ENCODE measurements around the gene AOPEP.

Gene AOPEP

DNA sequence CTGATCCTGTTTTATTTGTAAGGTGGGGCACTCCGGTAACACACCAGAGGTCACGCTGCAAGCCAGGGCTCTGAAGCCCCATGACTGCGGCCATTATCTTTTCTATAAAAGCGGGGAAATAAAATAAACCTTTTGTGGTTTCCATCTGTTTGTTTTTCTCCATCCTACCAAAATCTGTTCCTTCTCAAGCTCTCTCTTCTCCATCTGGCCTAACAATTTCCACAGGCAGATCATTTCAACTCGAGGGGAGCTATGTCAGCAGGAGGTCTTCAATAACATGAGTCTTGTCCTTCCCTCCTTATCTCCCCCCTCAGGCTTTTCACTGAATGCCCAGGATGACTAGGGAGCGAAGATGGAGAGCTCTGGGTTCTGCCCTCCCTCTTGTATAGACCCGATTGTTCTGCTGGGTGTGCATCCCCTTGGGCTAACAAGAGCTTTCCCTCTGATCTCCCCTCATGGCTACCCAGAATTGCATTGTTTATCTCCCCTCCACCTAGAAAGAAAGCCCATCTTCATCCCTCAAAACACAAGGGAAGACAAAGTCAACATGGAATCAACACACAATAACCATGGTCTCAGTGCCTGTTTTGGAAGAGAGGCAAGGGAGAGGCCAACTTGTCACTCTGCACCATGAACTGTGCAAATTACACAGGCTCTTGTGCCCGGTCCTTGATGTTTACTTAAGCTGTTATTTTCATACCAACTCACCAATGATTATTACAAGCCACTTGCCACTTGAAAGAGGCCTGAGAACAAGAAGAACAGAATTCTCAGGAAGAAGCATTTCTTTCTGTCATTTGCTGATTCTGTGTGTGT, 403.2 kb downstream of the AOPEP start:
- TF ChIP-seq, protein P1, sequence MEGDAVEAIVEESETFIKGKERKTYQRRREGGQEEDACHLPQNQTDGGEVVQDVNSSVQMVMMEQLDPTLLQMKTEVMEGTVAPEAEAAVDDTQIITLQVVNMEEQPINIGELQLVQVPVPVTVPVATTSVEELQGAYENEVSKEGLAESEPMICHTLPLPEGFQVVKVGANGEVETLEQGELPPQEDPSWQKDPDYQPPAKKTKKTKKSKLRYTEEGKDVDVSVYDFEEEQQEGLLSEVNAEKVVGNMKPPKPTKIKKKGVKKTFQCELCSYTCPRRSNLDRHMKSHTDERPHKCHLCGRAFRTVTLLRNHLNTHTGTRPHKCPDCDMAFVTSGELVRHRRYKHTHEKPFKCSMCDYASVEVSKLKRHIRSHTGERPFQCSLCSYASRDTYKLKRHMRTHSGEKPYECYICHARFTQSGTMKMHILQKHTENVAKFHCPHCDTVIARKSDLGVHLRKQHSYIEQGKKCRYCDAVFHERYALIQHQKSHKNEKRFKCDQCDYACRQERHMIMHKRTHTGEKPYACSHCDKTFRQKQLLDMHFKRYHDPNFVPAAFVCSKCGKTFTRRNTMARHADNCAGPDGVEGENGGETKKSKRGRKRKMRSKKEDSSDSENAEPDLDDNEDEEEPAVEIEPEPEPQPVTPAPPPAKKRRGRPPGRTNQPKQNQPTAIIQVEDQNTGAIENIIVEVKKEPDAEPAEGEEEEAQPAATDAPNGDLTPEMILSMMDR (IDR thresholded peaks at IDR 0.05; ENCODE audit: borderline replicate concordance, control extremely low read depth, extremely low read depth, insufficient read depth, missing control alignments), result no peak
- DNase-seq (ENCODE audit: low spot score), result no peak
- in situ Hi-C loops (cut with MboI; ENCODE audit: low sequenced_read_pairs, unreplicated experiment), result loop anchor here (5.0 to 10.0 kb wide), 2 partner anchors 345 to 447 kb away; no protein-coding TSS in a partner anchor

DNA sequence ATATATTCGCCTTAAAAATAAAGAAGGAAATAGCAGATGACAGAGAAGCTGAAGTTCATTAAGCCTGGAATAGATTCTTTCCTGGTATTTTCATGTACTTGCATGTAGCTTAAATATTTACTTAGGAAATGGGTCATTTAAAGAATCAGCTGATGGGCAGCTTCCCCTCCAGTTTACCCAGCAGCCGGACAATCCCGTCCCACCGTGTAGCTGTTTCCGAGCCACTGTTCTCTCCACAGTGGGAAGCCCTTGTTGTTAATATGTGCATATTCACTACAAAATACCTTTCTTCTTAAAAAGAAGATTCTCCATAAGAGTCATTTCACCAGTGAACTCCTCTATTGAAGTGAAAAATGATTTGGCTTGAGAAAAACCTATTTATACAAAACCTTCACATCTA, 404.0 kb downstream of the AOPEP start:
- in situ Hi-C loops (cut with MboI; ENCODE audit: low sequenced_read_pairs, unreplicated experiment), result no loop called here
- no peak for DNase-seq (ENCODE audit: low spot score)
- TF ChIP-seq, protein P1 (IDR thresholded peaks at IDR 0.05; ENCODE audit: borderline replicate concordance, control extremely low read depth, extremely low read depth, insufficient read depth, missing control alignments), result no peak

DNA sequence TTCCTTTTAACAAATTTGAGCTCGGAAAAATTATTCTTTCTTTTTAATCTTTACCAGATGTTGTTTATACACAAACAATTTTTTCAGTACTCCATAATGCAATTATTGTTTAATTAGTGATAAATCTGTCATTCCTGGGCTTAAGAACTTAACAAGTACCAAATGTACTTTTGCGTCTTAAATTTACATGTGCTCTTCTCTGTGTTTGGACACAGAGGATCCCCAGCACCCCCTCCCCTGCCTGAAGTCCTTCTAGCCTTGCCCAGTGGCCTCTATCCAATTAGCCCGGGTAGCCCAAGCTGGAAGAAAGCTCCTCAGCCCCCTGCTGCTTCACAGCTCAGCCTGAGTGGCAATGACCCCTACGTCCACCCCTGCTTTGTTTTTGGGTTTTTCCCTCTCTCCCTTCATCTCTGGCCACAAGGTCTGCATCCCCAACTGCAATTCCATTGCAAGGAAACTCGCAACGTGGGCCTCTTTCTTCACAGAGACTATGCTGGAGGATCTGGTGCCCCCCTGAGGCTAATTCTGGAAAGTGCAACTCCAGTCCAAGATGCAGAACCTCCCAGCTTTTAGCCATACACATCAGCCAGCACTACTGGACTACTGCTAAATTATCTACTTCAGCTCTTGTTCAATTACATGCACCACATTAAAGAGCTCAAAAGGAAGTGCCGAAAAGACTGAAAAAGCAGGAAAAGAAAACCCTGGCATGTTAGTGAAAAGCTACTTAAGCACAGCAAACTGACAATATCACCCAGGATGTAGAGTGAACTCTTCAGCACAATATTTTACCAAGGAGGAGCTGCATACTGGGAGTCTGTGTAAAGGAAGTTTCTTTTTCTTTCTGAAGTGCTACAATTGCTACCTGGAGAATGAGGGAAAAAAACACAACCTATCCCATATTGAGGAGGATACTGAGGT, 404.8 kb downstream of the AOPEP start:
- TF ChIP-seq, protein P1 (IDR thresholded peaks at IDR 0.05; ENCODE audit: borderline replicate concordance, control extremely low read depth, extremely low read depth, insufficient read depth, missing control alignments), result peak; percentile 62
- peak; percentile 76 for DNase-seq (ENCODE audit: low spot score)
- in situ Hi-C loops (cut with MboI; ENCODE audit: low sequenced_read_pairs, unreplicated experiment), result no loop called here

DNA sequence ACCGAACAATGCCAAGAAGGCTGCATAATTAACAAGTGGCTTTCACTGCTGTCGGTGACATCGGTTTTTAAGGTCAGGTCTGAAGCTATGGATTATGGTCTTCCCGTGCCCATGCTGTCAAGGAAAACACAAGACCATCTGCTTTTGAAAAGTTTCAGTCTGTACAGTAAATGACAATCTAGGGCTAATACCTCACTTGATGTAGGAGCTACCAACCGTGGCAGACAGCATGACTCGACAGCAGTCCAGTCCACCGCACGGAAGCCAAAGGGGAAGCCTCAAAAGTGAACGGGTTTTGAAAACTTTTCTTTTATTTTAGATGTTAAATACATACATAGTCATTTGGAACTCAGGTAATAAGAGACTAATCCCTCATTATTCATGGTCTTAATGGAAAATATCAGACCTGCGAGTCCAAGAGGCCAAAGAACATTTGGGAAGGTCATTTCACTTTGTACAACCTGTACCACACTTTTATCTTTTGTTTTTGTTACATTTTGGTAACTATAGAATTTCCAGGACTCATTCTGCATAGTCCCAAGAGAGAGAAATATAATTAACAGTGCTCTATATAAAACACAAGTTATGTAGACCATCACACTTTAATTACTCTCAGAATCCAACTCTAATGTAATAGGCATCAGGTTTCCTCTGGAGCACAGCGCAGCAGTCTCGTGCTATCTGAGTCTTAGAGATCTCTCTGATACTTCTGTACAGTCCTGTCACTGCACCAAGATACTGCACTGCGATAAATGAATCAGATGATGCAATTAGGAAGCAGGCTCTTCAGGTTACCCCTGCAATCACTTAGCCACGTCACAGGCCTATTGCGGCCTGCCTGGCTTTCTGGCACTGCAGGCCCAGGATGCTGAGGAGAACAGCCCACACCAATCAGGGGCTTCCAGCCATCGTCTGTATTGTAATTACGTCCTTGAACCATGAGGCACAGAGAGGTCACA, 406.1 kb downstream of the AOPEP start:
- no peak for DNase-seq (ENCODE audit: low spot score)
- TF ChIP-seq, protein P1 (IDR thresholded peaks at IDR 0.05; ENCODE audit: borderline replicate concordance, control extremely low read depth, extremely low read depth, insufficient read depth, missing control alignments), result no peak

DNA sequence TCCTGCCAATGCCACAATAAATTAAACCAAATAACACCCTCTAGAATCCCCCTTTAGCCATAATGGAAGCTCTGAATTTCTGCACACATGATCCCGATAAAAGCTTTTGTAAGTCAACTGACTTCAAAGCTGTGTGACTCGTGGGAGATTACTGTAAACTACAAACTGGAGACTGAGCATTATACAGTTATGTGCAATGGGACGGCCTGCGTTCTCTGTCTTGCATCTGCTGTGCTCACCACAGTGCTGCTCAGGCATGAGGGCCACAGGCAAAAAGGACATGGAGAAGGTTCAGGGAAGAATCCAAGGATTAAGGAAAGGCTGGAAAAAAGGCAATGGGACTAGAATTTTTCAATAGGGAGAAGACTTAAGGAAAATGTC, 406.8 kb downstream of the AOPEP start:
- DNase-seq (ENCODE audit: low spot score), result no peak
- TF ChIP-seq, protein P1 (IDR thresholded peaks at IDR 0.05; ENCODE audit: borderline replicate concordance, control extremely low read depth, extremely low read depth, insufficient read depth, missing control alignments), result no peak
- in situ Hi-C loops (cut with MboI; ENCODE audit: low sequenced_read_pairs, unreplicated experiment), result no loop called here

More for the DNA sequence above, 406.1 kb downstream of the AOPEP start:
- in situ Hi-C loops (cut with MboI; ENCODE audit: low sequenced_read_pairs, unreplicated experiment), result no loop called here
